Measurements from ENCODE around the gene EP300. TPM values are rescaled to one million over a fixed set of nuclear protein-coding genes. Genes with fewer than 3 reads are reported as not detected.

The EP300 gene
- total RNA-seq, 4 donors from 2014 or later = 142 to 155 (median 149) TPM

- H3K9me3 ChIP-seq = no peaks in the 10 kb centered on the region
Observed at GRCh38 chr22:41222846-41223507, 130.6 kb downstream of the EP300 start.

GRCh38 chr22:41223535-41223934, 131.1 kb downstream of the EP300 start:
- H3K9me3 ChIP-seq = no peaks in the 10 kb centered on the region
- H3K36me3 ChIP-seq = peaks cover 0 to 92% (median 0%) of the 10 kb centered on the region in 3 donors
- H3K4me3 ChIP-seq = no peak overlapping the region
- H3K27me3 ChIP-seq = no peaks in the 10 kb centered on the region
- no peak overlapping the region for H3K27ac ChIP-seq
- H3K4me1 ChIP-seq = no peaks in the 10 kb centered on the region
- TF ChIP-seq CTCF (IDR thresholded peaks at IDR 0.05) = no peak
- TF ChIP-seq POLR2A (IDR thresholded peaks at IDR 0.05) = no peak
- DNase-seq = no peak

More at GRCh38 chr22:41222846-41223507, 130.6 kb downstream of the EP300 start:
- Histone ChIP-seq H3K4me1 (no peaks in the 10 kb centered on the region), H3K4me3 (no peak overlapping the region), H3K36me3 (peaks cover 0 to 88% (median 0%) of the 10 kb centered on the region in 3 donors), H3K27ac (no peak overlapping the region), H3K27me3 (no peaks in the 10 kb centered on the region)
- TF ChIP-seq POLR2A (IDR thresholded peaks at IDR 0.05) (no peak), CTCF (IDR thresholded peaks at IDR 0.05) (no peak)
- no peak for DNase-seq

- Histone ChIP-seq H3K9me3 (no peaks in the 10 kb centered on the region), H3K4me3 (no peak overlapping the region), H3K27me3 (no peaks in the 10 kb centered on the region), H3K36me3 (peaks cover 0 to 87% (median 0%) of the 10 kb centered on the region in 3 donors), H3K27ac (no peak overlapping the region), H3K4me1 (no peaks in the 10 kb centered on the region)
- TF ChIP-seq POLR2A (IDR thresholded peaks at IDR 0.05) = no peak
- TF ChIP-seq CTCF (IDR thresholded peaks at IDR 0.05) = no peak
- no peak for DNase-seq
Observed at GRCh38 chr22:41226723-41227655, 134.6 kb downstream of the EP300 start.

- no peaks in the 10 kb centered on the region for H3K4me1 ChIP-seq
- no peak overlapping the region for H3K27ac ChIP-seq
- peaks cover 0 to 67% (median 0%) of the 10 kb centered on the region in 3 donors for H3K36me3 ChIP-seq
- TF ChIP-seq POLR2A (IDR thresholded peaks at IDR 0.05) (no peak), CTCF (IDR thresholded peaks at IDR 0.05) (no peak)
- no peak overlapping the region for H3K4me3 ChIP-seq
- no peak for DNase-seq
- H3K9me3 ChIP-seq = no peaks in the 10 kb centered on the region
- no peaks in the 10 kb centered on the region for H3K27me3 ChIP-seq
Observed at GRCh38 chr22:41229215-41229614, 136.8 kb downstream of the EP300 start.

Small RNA genes lying within 50 kb of the gene (small RNA-seq; reads per million reads assigned to genes)
- 0 reads per million in 2 donors for gene RF00019
- 0 reads per million in 2 donors for gene RNU6-375P

Other genes with a start within 250 kb of the EP300 start
- gene ST13, start 236.0 kb upstream of the EP300 start, total RNA-seq = 10 to 100 TPM; 53.4 to 75.1 (median 72.0) TPM
- 10 to 100 TPM in 1 of 4 donors, 1 to 10 TPM in 3; 1.4 to 10.5 (median 6.6) TPM for gene XPNPEP3, start 235.4 kb upstream of the EP300 start, total RNA-seq
- gene DNAJB7, start 230.5 kb upstream of the EP300 start, total RNA-seq = 1 to 10 TPM in 3 of 4 donors, not detected in 1; 3.9 to 5.2 (median 4.4) TPM
- gene RBX1, start 141.2 kb upstream of the EP300 start, total RNA-seq = 10 to 100 TPM; 25.9 to 37.5 (median 27.2) TPM
- gene L3MBTL2, start 112.7 kb downstream of the EP300 start, total RNA-seq = 10 to 100 TPM; 15.0 to 41.3 (median 20.1) TPM
- 1 to 10 TPM in 2 of 4 donors, under 1 TPM in 1, not detected in 1; 0.80 to 5.3 (median 2.3) TPM for gene CHADL, start 148.3 kb downstream of the EP300 start, total RNA-seq
- gene RANGAP1, start 193.6 kb downstream of the EP300 start, total RNA-seq = 10 to 100 TPM; 29.8 to 79.2 (median 35.8) TPM
- 10 to 100 TPM; 39.9 to 65.1 (median 60.0) TPM for gene ZC3H7B, start 208.9 kb downstream of the EP300 start, total RNA-seq